Esophagus squamous epithelium (tissue), 4 donors: ENCODE results near the gene TARS1.

Experiments used
- POLR2A ChIP-seq, 4 donors: fragments of 450-650 bp; IDR thresholded peaks; one replicate each; pipeline ENCODE4 v1.6.1; 2017; ENCODE audit warnings: antibody characterized with exemption in 4 of 4, mild to moderate bottlenecking in 4 of 4, moderate library complexity in 3 of 4
- TF ChIP-seq, protein P1 (sequence below), 6 experiments: fragments of 450-650 bp in 4 of 6; fragments of 200-600 bp in 2 of 6; sonication (generic) in 2 of 6; IDR thresholded peaks; one replicate each; pipeline ENCODE4 v1.5.1; 2016 to 2019; ENCODE audit warnings: antibody characterized with exemption in 6 of 6, mild to moderate bottlenecking in 4 of 6, moderate library complexity in 4 of 6

DNA sequence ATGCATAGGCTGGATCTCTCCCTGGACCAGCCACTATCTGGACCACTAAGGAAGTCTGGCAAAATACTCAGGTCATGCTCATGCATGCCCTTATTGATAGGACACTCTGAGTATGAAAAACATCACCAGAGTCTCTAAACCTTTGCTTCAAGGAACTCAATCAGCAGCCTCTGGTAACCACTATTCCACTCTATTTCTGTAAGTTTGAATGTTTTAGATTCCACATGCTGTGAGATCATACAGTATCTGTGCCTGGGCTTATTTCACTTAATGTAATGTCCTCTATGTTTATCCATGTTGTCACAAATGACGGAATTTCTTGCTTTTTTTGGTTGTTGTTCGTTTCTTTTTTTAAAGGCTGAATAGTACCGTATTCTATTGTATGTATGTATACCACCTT, 68.3 kb downstream of the TARS1 start:
- TF ChIP-seq, protein P1, sequence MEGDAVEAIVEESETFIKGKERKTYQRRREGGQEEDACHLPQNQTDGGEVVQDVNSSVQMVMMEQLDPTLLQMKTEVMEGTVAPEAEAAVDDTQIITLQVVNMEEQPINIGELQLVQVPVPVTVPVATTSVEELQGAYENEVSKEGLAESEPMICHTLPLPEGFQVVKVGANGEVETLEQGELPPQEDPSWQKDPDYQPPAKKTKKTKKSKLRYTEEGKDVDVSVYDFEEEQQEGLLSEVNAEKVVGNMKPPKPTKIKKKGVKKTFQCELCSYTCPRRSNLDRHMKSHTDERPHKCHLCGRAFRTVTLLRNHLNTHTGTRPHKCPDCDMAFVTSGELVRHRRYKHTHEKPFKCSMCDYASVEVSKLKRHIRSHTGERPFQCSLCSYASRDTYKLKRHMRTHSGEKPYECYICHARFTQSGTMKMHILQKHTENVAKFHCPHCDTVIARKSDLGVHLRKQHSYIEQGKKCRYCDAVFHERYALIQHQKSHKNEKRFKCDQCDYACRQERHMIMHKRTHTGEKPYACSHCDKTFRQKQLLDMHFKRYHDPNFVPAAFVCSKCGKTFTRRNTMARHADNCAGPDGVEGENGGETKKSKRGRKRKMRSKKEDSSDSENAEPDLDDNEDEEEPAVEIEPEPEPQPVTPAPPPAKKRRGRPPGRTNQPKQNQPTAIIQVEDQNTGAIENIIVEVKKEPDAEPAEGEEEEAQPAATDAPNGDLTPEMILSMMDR (IDR thresholded peaks at IDR 0.05): no peak
- no peak for TF ChIP-seq POLR2A (IDR thresholded peaks at IDR 0.05)
